ENCODE measurements around the gene TSFM. TPM values are rescaled to one million over a fixed set of nuclear protein-coding genes. Genes with fewer than 3 reads are reported as not detected.
A peak's percentile ranks its signal among the peaks of the same experiment; 100 is the strongest.

The TSFM gene
- total and polyA plus RNA-seq, 9 of the 15 experiments (the other 6 are each of a cell fraction or from before 2014, with no cell fraction given): 44.6 to 198 (median 60.2) TPM

DNA sequence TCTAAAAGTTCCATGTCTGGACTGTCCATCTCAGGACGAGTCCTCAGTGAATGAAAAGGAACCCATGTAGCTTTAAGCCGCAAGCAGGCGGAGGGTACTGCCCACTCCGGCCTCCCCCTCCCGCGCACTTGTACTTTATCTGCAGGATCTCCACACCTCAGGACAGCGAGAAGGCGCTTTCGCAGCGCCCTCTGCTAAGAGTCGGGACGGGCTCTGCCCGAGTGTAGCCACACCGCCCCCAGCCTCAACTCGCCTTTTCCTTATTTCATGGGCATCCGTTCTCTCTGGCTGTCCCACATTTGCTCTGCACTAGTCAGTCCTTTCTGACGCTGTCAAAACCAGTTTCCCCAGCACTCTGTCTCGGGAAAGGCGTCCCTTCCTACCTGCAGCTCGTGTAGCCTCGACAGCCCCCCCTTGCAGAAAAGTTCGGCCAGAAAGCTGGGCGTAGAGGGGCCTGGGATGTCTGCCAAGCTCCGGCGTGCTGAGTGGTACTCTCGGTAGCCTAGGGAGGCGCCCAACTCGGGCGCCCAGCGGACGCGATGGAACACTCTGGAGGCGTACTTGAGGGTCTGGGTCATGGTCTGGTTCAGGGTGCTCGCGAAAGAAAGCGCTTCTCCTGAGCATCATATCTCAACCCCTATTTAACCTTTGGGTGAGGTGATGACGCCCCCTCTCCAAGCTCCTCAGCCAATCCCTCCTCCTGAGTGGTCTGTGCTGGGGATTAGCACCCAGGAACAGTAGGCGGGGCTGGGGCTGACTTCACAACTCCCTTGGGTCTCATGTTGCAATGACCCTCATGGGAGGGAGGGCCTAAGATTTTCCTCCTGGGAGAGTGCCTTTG, 15.9 kb upstream of the TSFM start, which contains the start of gene CYP27B1 (continued):
- TF ChIP-seq ZNF57 (CRISPR knock-in tag; IDR thresholded peaks at IDR 0.05): no peak
- TF ChIP-seq ZNF217 (CRISPR knock-in tag; IDR thresholded peaks at IDR 0.05): no peak
- TF ChIP-seq, protein P1, sequence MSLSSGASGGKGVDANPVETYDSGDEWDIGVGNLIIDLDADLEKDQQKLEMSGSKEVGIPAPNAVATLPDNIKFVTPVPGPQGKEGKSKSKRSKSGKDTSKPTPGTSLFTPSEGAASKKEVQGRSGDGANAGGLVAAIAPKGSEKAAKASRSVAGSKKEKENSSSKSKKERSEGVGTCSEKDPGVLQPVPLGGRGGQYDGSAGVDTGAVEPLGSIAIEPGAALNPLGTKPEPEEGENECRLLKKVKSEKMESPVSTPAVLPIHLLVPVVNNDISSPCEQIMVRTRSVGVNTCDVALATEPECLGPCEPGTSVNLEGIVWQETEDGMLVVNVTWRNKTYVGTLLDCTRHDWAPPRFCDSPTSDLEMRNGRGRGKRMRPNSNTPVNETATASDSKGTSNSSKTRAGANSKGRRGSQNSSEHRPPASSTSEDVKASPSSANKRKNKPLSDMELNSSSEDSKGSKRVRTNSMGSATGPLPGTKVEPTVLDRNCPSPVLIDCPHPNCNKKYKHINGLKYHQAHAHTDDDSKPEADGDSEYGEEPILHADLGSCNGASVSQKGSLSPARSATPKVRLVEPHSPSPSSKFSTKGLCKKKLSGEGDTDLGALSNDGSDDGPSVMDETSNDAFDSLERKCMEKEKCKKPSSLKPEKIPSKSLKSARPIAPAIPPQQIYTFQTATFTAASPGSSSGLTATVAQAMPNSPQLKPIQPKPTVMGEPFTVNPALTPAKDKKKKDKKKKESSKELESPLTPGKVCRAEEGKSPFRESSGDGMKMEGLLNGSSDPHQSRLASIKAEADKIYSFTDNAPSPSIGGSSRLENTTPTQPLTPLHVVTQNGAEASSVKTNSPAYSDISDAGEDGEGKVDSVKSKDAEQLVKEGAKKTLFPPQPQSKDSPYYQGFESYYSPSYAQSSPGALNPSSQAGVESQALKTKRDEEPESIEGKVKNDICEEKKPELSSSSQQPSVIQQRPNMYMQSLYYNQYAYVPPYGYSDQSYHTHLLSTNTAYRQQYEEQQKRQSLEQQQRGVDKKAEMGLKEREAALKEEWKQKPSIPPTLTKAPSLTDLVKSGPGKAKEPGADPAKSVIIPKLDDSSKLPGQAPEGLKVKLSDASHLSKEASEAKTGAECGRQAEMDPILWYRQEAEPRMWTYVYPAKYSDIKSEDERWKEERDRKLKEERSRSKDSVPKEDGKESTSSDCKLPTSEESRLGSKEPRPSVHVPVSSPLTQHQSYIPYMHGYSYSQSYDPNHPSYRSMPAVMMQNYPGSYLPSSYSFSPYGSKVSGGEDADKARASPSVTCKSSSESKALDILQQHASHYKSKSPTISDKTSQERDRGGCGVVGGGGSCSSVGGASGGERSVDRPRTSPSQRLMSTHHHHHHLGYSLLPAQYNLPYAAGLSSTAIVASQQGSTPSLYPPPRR (CRISPR knock-in tag; IDR thresholded peaks at IDR 0.05; ENCODE audit: borderline replicate concordance): no peak
- TF ChIP-seq POLR2G (IDR thresholded peaks at IDR 0.05; ENCODE audit: low read depth, low read length): peak; percentile 46
- TF ChIP-seq BRD4 (IDR thresholded peaks at IDR 0.05): no peak
- no peak for TF ChIP-seq HLTF (IDR thresholded peaks at IDR 0.05)
- TF ChIP-seq CHD1 (IDR thresholded peaks at IDR 0.05; ENCODE audit: low read length): no peak
- TF ChIP-seq ZFP91 (CRISPR knock-in tag; IDR thresholded peaks at IDR 0.05): no peak
- peak; percentile 52 for TF ChIP-seq NFIC (IDR thresholded peaks at IDR 0.05)
- no peak for TF ChIP-seq ZNF143 (CRISPR knock-in tag; IDR thresholded peaks at IDR 0.05)
- TF ChIP-seq, protein P2, sequence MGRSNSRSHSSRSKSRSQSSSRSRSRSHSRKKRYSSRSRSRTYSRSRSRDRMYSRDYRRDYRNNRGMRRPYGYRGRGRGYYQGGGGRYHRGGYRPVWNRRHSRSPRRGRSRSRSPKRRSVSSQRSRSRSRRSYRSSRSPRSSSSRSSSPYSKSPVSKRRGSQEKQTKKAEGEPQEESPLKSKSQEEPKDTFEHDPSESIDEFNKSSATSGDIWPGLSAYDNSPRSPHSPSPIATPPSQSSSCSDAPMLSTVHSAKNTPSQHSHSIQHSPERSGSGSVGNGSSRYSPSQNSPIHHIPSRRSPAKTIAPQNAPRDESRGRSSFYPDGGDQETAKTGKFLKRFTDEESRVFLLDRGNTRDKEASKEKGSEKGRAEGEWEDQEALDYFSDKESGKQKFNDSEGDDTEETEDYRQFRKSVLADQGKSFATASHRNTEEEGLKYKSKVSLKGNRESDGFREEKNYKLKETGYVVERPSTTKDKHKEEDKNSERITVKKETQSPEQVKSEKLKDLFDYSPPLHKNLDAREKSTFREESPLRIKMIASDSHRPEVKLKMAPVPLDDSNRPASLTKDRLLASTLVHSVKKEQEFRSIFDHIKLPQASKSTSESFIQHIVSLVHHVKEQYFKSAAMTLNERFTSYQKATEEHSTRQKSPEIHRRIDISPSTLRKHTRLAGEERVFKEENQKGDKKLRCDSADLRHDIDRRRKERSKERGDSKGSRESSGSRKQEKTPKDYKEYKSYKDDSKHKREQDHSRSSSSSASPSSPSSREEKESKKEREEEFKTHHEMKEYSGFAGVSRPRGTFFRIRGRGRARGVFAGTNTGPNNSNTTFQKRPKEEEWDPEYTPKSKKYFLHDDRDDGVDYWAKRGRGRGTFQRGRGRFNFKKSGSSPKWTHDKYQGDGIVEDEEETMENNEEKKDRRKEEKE (IDR thresholded peaks at IDR 0.05; ENCODE audit: borderline replicate concordance in 1 of 2, control insufficient read depth in 1 of 2, low read depth in 2 of 2, low read length in 1 of 2): no peak
- no peak for TF ChIP-seq ZNF384 (IDR thresholded peaks at IDR 0.05; ENCODE audit: low read depth, low read length)
- TF ChIP-seq, protein P3, sequence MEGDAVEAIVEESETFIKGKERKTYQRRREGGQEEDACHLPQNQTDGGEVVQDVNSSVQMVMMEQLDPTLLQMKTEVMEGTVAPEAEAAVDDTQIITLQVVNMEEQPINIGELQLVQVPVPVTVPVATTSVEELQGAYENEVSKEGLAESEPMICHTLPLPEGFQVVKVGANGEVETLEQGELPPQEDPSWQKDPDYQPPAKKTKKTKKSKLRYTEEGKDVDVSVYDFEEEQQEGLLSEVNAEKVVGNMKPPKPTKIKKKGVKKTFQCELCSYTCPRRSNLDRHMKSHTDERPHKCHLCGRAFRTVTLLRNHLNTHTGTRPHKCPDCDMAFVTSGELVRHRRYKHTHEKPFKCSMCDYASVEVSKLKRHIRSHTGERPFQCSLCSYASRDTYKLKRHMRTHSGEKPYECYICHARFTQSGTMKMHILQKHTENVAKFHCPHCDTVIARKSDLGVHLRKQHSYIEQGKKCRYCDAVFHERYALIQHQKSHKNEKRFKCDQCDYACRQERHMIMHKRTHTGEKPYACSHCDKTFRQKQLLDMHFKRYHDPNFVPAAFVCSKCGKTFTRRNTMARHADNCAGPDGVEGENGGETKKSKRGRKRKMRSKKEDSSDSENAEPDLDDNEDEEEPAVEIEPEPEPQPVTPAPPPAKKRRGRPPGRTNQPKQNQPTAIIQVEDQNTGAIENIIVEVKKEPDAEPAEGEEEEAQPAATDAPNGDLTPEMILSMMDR (IDR thresholded peaks at IDR 0.05 in 2 of 3, conservative IDR thresholded peaks at IDR 0.05 in 1 of 3; ENCODE audit: insufficient read depth in 2 of 3, low read depth in 1 of 3, low read length in 3 of 3): 0 out of 6 replicates have a peak, but pooled peaks of 1 of the 3 experiments have one; percentile 2
- peak; percentile 54; the same call in 1 of the 2 replicates for TF ChIP-seq CC2D1A (IDR thresholded peaks at IDR 0.05)
- TF ChIP-seq SREBF1 (IDR thresholded peaks at IDR 0.05; ENCODE audit: borderline replicate concordance, low read depth, low read length): no peak

Measured in K562 (cell line).